HL-60/S4 treated with phorbol 12-myristate 13-acetate at 8.2 ng/mL for 4 days and 3 days (cell line): ENCODE results near the gene TERB1.

Source experiments
- in situ Hi-C: fragments of 300-500 bp; cut with MboI; formaldehyde crosslinking; loops from 2 replicates; pipeline ENCODE4 v1.15.0; 2022; ENCODE audit warnings: low sequenced_read_pairs

The TERB1 gene, protein sequence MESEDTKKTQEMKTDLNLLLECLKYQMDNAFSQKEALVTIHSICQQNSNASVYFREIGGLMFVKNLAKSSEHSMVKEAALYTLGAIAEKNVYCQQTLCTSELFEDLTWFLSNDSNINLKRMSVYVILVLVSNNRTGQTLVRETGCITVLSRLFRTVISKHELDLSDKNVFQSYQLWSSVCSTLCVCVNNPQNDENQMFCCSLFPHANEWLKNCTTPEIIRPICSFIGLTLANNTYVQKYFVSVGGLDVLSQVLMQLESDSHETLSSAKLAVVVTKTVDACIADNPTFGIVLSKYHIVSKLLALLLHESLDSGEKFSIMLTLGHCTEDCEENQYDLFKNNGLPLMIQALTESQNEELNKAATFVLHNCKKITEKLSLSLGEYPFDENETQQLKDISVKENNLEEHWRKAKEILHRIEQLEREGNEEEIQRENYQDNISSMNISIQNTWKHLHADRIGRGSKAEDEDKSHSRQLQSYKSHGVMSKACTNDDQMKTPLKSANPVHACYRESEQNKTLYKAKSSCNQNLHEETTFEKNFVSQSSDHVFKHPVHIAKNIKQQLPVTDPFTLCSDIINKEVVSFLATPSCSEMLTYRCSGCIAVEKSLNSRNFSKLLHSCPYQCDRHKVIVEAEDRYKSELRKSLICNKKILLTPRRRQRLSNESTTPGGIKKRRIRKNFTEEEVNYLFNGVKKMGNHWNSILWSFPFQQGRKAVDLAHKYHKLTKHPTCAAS

DNA sequence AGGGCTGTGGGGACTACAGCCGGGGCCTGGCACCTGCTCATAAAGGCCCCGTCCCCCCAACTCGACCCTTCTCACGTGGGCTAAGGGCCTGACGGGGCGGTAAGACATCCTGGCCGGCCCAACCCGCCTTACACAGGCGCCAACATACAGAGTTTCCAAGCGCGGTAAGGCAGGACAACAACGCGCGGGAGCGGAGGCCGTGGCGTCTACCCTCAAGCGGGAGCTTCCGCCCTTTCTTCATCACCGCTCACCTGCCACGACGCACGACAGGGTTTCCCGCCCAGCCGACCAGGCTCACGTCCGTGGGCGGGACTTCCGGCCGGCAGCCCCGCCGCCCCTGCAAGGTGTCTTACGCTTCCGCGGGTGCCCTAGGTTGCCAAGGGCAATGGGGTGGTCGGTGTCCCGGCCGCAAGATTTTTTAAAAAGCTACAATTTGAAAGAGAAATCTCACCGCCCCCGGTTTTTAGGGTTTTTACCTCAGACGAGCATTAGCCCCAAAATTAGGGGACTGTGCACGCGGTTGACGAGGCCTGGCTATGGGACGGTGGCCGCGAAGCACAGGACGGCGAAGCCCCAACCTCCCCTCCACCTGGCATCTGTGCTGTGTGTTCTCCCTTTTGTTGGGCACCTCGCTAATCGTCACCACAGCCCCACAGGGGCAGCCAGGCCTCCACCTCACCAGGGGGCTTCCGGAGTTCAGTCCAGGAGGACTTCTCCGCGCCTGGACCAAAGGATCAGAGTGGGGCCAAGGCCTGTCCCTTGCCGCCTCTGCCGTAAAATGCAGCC is at the start of gene TERB1:
TERB1 (minus strand) TSS at position 265 of the 786 bp plus-strand sequence. CDS start 4,786 bp downstream, outside the sequence.
- in situ Hi-C loops: no loop called here

DNA sequence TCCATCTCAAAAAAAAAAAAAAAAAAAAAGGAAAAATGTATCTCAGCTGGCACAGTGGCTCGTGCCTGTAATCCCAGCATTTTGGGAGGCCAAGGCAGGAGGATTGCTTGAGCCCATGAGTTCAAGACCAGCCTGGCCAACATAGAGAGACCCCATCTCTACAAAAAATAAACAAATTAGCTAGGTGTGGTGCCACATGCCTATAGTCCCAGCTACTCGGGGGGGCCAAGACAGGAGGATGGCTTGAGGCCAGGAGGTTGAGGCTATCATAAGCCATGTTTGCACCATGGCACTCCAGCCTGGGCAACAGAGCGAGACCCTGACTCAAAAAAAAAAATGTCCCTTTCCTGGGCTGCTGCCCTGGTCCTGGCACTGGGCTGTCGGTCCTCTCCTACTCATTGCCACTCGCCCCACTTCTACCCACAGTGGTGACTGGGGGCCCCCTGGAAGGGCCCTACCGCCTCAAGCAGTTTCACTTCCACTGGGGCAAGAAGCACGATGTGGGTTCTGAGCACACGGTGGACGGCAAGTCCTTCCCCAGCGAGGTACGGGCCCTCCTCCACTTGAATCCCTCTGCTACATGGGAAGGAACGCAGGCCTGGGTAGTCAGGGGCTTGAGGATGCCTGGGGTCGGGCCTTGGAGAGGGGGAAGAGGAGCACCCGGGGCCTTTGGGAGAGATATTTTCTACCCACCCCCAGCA is 48.9 kb upstream of the TERB1 start:
- in situ Hi-C loops: no loop called here

DNA sequence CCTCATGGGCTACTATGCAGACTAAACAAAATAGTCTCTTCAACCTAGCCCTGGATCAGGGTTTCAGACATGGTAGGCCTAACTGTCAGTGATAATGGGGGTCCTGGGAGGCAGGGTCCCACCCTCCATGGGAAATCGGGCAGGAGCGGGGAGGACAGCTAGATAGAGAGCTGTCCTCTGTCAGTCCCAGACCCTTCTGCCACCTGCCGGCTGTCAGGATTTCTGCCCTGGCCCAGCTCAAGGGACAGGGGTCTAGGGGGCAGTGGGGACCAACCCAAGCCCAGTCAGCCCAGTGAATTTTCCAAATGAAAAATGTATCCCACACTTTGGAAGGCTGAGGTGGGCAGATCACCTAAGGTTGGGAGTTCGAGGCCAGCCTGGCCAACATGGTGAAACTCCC is 48.2 kb upstream of the TERB1 start:
- in situ Hi-C loops: no loop called here

DNA sequence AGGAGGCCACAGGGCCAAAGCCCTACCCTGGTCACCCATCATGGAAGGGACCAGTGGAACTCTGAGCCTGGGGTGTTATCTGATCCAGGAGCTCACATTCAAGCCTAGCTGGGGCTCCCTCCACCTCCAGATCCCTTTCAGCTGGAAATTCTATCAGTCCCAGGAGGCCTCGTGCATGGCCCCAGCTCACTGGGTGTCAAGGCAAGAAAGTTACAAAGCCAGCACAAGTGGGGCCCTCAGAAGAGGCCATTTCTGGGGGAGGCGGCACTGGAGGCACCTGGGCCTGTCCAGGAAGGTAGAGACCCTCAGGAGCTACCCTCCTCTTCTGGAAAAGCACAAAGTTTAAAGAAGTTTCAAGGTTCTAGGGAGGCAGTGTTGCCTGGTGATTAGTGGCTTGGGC is 47.6 kb upstream of the TERB1 start:
- in situ Hi-C loops: no loop called here

DNA sequence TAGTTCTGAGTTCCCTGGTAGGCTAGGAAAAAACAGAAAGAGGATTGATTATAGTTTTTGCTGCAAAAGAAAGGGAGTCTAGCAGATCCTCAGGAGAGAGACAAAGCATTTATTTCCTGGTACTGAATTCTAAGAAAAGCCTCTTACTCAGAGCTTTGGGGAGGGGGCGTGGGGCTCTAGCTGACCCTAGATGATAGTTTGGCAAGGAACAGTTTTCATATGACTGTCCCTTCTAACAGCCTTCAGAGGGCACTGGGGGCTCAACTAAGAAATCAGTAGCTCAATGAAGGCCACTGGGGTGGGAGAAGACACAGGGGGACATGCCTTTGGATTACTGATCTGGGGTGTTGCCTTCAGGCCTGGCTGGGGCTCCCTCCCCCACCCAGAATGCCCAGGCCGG is 46.8 kb upstream of the TERB1 start:
- in situ Hi-C loops: no loop called here

DNA sequence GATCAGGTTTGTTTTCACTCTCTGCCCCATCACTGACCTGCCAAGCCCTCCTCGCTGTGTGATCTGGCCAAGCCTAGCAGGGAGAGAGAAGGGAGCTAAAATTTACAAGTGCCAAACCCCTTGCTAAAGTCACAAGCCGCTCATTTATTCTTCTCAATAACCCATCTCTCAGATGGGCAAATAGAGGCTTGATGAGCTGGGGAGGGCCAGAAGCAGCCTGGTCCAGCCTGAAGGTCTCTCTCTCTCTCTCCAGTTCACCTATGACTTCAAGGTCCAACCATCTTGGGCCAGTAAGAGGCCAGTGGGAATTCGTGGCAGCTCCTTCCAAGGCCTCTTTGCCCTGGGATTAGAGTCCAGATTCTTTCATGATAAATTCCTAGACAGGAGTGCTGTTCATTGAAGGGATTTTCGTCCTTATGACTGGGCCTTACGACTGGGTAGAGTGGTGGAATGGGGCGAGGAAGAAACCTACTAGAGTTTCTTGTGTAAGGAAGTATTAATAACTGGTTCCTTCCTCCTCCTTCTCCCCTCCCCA is 46.2 kb upstream of the TERB1 start:
- in situ Hi-C loops: no loop called here

DNA sequence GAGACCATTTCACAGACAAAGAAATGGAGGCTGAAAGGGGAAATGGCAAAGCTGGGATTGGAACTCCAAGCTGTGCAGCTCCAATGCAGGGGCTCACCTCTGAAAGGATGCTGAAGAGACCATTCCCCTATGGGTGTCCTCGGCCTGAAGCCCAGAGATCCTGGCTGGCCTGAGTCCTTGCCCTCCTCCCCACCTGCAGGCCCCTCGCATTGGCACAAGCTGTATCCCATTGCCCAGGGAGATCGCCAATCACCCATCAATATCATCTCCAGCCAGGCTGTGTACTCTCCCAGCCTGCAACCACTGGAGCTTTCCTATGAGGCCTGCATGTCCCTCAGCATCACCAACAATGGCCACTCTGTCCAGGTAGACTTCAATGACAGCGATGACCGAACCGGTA is 45.4 kb upstream of the TERB1 start:
- in situ Hi-C loops: no loop called here

DNA sequence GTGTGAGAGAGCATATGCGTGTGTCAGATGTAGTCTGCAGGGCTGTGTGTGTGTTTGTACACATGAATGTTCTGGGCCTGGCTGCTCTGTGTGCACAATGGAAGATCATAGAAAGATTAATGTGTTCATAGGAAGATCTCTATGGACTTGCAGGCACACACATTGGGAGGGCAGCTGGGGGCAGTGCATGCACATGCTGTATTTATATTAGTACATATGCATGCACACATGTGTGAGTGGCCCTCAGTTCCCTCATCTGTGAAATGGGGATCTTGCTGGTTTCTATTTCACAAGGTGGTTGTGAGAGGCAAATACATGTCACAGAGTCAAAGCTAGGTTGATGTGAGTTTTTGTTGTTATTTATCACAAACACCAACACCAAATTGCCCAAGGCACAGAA is 44.9 kb upstream of the TERB1 start:
- in situ Hi-C loops: no loop called here

DNA sequence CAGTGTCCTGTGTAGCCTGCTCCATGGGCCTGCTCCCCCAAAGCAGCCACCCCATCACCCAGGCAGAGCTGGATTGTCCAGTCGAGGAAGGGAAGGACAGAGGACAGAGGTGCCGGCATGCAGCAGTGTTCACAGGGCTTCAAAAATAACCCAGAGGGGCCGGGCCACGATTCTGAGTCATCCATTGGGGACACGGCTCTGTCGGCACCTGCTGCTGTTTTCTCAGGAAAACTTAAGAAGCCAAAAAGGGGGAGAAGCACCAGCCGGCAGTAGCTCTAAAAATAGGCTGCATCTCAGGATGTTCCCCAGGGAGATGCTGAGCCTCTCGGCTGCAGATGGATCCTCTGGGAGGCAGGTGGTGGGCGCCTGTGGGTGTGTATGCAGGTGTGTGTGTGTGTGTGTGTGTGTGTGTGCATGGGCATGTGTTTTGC is 44.4 kb upstream of the TERB1 start:
- in situ Hi-C loops: no loop called here

DNA sequence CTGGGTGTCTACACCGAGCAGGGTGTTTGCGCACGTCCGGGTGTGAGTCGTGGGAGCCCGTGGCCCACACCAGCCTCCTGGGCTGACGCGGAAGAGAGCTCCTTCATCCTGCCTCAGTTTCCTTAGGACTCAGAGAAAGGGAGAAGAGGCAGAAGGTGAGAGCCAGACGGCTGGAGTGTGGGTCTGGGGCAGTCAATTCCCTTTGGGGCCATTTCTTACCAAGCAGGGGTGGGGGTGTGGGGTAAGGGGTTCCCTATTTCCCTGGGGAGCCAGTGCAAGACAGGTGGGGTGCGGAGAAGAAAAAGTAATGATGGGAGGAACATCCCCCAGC is 43.7 kb upstream of the TERB1 start:
- in situ Hi-C loops: no loop called here

DNA sequence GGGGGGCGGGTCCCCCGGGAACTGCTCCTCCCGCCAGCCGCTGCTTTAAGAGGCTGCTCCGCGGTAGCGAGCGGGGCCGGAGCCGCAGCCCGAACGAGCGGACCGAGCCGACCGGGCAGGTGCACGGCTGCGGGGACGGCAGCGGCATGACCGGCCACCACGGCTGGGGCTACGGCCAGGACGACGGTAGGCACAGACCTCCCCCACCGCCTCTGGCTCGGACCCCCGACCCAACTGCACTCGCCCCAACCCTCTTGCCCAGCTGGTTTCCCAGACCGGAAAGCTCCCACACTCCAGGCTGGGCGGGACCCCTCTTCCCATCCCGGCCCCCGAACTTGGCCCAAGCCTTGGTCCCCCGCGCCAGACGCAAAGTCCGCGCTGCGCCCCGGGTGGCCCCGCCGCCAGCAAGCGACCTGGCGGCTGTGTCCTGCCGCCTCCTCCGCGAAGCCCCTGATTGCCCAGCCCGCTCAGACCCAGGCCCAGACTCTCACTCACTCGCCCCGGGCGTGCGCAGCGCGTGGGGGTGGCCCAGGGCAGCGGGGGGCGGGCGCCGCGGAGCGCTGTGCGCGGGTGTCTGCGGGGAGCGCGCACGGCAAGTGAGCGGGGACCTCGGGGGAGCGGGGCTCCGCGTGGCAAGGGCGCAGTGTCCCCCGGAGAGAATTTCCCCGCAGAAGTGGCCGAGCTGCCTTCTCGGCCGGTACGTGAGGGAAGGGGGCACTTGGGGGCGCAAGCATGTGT is 43.1 kb upstream of the TERB1 start, which contains the start of gene CA7:
CA7 (plus strand) TSS at position 73 of the 738 bp plus-strand sequence; CDS start at position 147, 74 bp downstream.
- in situ Hi-C loops: no loop called here

DNA sequence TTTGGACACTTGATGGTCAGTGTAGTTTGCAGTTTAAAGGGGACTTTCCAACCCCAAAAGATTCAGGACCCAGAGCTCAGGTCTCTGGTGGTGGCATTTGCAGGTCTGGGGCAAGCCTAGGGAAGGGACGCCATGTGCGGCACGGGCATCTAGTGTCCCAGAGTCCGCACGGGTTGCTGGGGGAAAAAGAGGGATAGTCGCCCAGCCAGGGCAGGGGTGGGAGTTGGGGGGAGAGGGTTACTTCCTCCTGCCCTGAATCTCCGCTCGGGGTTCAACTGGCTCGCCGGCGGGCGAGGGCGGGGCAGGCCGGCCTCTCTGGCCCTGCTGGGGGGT is 42.6 kb upstream of the TERB1 start:
- in situ Hi-C loops: no loop called here

DNA sequence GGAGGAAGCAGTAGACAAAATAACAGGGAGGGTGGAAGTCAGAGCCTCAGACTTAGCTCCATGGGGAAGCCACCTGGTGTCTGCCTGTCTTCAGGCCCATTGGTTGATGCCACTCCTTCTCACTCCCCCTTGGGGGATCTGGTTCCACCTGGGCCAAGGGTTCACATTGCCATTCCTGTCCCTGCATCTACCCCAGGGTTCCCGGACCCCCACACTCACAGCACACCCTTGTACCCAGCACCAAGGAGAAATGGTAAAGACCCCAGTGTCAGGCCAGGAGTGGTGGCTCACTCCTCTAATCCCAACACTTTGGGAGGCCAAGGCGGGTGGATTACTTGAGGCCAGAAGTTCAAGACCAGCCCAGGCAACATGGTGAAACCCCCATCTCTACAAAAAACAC is 41.8 kb upstream of the TERB1 start:
- in situ Hi-C loops: no loop called here

DNA sequence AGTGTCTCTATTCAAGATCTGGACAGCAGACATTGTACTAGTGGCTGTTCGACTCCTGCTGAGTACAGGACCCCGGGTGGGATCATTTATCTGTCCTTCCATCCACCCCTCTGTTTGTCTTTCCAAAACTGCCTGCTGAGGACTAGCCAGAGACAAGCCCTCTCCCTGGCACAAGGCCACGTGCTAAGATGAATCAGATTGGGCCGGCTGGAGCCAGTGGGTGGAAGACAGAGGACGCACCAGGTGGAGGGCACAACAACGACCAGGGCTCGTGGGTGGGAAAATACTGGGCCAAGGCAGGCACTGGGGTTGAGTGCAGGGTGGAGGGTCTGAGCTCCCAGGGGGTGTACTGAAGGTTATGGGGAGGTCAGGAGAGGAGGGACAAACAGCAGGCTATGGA is 41.4 kb upstream of the TERB1 start:
- in situ Hi-C loops: no loop called here

DNA sequence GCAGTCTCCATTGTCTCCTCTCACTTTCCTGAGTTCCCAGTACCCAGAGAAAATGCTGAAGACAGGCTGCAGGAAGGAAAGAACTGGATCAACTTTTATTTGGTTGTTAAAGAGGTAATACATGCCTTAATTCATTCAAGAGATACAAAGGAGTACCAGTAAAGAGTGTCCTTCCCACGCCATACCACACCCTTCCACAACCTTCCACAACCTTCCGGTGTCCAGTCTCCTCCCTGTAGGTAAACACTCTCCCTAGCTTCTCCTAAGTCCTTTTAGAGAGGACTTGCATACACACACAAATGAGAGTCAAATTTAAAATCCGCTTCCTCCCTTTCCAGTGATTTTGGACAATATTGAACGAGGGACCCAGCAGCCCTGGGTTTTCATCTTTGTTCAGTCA is 40.0 kb upstream of the TERB1 start:
- in situ Hi-C loops: no loop called here

DNA sequence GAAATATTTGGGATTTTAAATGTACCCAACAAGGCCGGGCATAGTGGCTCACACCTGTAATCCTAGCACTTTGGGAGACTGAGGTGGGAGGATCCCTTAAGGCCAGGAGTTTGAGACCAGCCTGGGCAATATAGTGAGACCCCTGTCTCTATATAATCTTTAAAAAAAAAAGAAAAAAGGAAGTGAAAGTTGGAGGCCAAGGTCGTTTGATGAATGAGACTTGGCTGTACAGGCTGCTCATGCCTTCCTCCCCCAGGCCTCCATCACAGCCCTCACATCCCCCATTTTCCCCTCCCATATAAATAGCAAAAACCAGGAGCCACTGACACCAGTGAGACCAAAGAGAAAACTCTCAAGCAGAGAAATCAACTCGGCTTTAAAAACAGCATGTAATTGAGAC is 39.5 kb upstream of the TERB1 start:
- in situ Hi-C loops: no loop called here

DNA sequence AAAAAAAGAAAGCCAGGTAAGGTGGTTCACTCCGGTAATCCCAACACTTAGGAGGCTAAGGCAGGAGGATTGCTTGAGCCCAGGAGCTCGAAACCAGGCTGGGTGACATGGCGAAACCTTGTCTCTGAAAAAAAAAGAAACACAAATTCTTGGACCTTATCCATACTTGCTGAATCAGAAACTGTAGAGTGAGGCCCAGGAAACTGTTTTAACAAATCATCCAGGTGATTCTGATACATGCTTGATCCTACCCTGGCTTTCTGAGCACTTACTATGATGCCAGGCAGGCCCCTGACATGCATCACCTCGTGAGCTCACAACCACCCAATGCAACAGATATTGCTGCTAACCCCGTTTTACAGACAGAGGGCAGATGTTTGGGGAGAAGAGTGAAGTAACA is 33.4 kb upstream of the TERB1 start:
- in situ Hi-C loops: no loop called here

DNA sequence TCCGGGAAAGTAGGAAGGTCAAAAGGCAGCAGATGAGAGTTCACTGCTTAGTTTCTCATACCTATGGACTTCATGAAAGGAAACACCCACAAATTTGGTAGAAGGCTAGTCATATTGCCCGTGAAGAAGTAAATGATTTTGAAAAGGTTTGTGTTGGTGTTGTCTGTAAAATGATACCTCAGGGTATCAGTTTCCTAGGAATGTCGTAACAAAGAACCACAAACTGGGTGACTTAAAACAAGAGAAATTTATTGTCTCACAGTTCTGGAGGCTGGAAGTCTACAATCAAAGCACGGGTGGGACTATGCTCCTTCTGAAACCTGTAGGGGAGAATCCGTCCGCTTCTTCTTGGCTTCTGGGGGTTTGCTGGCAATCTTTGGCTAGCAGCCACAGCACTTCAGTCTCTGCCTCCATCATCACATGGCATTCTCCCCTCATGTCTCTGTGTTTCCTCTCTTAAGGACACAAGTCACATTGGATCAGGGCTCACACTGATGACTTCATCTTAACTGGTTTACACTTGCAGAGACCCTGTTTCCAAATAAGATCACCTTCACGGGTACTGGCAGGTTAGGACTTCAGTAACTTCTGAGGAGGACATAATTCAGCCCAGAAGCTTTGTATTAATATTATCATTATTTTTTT is 31.4 kb upstream of the TERB1 start:
- in situ Hi-C loops: no loop called here

DNA sequence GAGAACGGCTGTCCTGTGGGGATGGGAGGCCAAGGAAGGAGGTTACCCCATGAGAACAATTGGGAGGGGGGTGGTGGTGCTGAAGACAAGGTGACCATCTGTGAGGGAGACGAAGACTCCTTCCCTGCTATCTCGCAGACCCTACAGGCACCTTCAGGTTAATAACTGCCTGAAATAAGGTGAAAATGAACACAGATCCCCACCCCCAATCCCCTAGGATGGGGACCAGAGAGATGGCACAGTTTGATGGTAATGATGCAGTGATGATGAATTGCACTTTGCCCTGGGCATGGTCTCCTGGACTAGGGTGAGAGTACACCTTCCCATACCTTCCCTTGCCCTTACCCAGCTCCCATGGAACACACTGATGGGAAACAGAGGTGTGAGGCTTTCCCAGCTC is 30.8 kb upstream of the TERB1 start:
- in situ Hi-C loops: no loop called here
